GM13976 (cell line): ENCODE measurements around the gene SWAP70.

Experiments used
- DNase-seq: peaks from one replicate; pipeline ENCODE4 v3.0.0; 2012; ENCODE audit warnings: low spot score
- in situ Hi-C: fragments of 300-500 bp; cut with MboI; formaldehyde crosslinking; loops from one replicate; pipeline ENCODE4 v1.12.0; 2022; ENCODE audit warnings: low sequenced_read_pairs, mixed read lengths, inconsistent platforms; ENCODE audit not compliant: unreplicated experiment
- TF ChIP-seq, protein P1 (sequence below): IDR thresholded peaks from 2 replicates; pipeline ENCODE4 v1.5.1; 2012; ENCODE audit warnings: borderline replicate concordance, mild to moderate bottlenecking; ENCODE audit not compliant: insufficient read depth; ENCODE audit errors: extremely low read depth, missing control alignments, control extremely low read depth

SWAP70 gene

DNA sequence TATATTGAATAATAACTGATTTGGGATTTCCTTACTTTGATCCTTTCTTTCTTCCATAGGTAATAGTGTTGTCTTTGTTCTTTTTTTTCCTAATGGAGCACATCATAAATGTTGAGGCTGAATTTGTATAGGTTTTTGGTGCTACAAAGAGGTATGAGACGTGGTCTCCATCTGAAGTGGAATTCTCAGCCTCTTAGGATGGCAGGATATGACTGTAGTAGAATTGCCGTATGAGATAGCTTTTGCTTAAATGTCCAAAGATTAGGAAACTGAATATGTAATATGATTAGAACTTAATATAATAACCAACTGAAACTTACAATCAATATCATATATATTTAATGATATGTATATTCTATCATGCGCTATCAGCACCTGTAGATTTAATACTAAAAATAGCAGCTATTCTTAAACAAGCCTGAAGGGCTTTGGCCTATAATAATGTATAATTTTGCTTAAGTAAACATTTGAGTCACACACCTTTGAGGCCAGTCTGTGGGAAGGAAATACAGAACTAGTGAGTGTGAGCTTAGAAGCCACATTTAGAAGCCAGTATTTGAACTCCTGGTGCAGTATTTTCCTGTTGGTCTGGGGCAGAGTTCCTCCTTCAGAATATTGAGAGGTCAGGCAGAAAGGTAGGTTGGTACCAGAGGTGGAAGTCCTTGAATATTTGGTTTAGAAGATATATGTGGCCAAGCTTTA lies 62.6 kb downstream of the SWAP70 start:
- TF ChIP-seq, protein P1, sequence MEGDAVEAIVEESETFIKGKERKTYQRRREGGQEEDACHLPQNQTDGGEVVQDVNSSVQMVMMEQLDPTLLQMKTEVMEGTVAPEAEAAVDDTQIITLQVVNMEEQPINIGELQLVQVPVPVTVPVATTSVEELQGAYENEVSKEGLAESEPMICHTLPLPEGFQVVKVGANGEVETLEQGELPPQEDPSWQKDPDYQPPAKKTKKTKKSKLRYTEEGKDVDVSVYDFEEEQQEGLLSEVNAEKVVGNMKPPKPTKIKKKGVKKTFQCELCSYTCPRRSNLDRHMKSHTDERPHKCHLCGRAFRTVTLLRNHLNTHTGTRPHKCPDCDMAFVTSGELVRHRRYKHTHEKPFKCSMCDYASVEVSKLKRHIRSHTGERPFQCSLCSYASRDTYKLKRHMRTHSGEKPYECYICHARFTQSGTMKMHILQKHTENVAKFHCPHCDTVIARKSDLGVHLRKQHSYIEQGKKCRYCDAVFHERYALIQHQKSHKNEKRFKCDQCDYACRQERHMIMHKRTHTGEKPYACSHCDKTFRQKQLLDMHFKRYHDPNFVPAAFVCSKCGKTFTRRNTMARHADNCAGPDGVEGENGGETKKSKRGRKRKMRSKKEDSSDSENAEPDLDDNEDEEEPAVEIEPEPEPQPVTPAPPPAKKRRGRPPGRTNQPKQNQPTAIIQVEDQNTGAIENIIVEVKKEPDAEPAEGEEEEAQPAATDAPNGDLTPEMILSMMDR = no peak
- in situ Hi-C loops = no loop called here
- DNase-seq = no peak

DNA sequence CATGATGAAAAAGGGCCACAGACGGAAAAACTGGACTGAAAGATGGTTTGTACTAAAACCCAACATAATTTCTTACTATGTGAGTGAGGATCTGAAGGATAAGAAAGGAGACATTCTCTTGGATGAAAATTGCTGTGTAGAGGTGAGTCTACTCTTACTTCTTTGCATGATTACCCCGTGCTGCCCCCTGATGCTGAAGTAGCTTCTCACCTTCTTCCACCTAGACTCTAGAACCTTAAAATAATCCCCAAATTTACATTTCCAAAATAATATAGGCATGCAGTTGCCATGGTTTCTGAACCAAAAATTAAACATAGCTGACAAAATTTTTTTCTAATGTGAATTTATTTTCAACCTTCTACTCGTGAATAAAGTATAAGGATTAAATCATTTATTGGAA lies 64.2 kb downstream of the SWAP70 start:
- TF ChIP-seq, protein P1 = no peak
- DNase-seq = no peak
- in situ Hi-C loops = no loop called here

DNA sequence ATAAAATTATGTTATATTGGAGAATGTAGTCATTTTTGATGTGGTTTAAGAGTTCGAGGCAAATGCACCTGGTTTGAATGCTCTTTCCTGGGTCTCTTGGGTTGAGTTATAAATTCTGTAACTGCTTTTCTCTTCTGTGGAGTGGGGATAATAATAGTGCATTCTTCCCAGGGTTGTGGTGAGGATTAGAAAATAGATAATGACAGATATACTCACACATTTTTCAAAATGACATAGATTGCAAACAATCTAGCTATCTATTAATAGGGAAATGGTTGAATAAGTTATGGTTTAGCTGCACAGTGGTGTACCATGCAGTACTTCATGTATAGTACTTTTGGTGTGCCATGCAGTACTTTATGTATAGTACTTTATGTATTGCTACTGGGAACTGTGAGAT lies 67.4 kb downstream of the SWAP70 start:
- in situ Hi-C loops = no loop called here
- DNase-seq = no peak
- TF ChIP-seq, protein P1 = no peak

DNA sequence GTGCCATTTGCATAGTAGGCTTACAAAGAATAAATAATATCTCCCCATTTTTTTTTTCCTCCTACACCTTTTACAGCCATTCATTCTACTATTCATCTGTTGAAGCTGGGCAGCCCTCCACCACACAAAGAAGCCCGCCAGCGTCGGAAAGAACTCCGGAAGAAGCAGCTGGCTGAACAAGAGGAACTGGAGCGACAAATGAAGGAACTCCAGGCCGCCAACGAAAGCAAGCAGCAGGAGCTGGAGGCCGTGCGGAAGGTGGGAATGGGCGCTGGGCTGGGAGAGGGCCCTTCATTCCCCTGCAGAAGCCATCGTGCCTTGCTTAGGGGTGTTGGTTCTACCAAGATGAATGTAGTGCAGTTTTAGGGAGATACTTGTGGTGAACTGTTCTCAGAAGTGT lies 68.6 kb downstream of the SWAP70 start:
- DNase-seq = no peak
- in situ Hi-C loops = no loop called here

DNA sequence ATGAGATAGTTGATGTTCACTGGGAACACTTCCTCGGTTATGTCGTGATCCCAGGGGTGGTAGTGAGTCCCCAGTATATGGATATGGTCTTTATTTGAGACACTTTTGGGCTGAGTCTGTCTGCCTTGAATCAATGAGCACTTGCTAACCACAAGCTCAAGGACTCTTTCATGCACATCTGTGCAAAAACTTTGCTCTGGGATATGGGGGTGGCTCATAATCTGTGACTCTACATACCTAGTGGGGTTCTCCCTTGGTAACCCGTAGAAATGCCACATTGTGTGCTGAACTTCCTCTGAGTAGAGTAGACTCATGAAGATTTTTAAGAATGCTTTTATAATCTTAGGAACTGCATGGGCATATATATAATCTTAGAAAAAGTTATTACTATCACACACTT lies 69.3 kb downstream of the SWAP70 start:
- TF ChIP-seq, protein P1 = no peak
- DNase-seq = no peak
- in situ Hi-C loops = no loop called here

More for the DNA sequence above, 68.6 kb downstream of the SWAP70 start:
- TF ChIP-seq, protein P1 = no peak

DNA sequence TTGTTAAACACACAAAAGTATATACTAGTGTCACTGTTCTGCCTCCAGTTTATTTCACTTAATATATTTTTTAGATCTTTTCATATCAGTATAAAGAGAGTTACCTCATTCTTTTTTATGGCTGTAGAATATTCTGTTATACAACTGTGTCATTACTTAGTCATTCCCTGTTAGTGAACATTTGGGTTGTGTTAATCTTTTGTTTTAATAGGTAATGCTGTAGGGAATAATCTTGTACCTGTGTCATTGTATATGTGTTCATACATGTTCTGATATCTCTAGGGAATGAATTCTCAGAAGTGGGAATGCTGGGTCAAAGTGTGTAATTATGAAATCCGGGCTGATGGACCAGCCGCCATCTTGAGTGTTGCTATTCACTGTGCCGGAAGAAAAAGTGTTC lies 71.4 kb downstream of the SWAP70 start:
- TF ChIP-seq, protein P1 = no peak
- DNase-seq = no peak
- in situ Hi-C loops = no loop called here
